Upper lobe of right lung (tissue), 1 donor: ENCODE data around the gene GPBP1L1. TPM values are rescaled to one million over a fixed set of nuclear protein-coding genes. Genes with fewer than 3 reads are reported as not detected.

Experiments
- ATAC-seq: fragments of 200-7000 bp; cut with Tn5 transposase; one replicate; pipeline ENCODE4 v1.9.1; 2020; ENCODE audit warnings: mild to moderate bottlenecking, moderate library complexity
- DNase-seq: peaks from one replicate; pipeline ENCODE4 v3.0.0-alpha.2; 2020
- H3K27ac ChIP-seq: fragments of 200-600 bp; one replicate; pipeline ENCODE4 v1.8.0; 2022
- H3K27me3 ChIP-seq: fragments of 200-600 bp; one replicate; pipeline ENCODE4 v1.8.0; 2022; ENCODE audit warnings: mild to moderate bottlenecking
- H3K36me3 ChIP-seq: fragments of 200-600 bp; one replicate; pipeline ENCODE4 v1.8.0; 2022
- H3K4me1 ChIP-seq: fragments of 200-600 bp; one replicate; pipeline ENCODE4 v1.8.0; 2022
- H3K4me3 ChIP-seq: fragments of 200-600 bp; one replicate; pipeline ENCODE4 v1.8.0; 2022; ENCODE audit warnings: mild to moderate bottlenecking
- H3K9me3 ChIP-seq: fragments of 200-600 bp; one replicate; pipeline ENCODE4 v1.8.0; 2022
- intact Hi-C: fragments of 100-400 bp; cut with DNase I; formaldehyde crosslinking; loops from one replicate; pipeline ENCODE4 v1.11.0; 2022
- total RNA-seq: library from RNA; stranded (reverse); fragmentation: NEBNext Ultra II Directional; extraction: Animal tissue kit (Norgen Biotek cat#: 25700); gene quantifications from one replicate; pipeline ENCODE4 v1.2.1, GENCODE V29; 2021
- TF ChIP-seq, protein P1 (sequence below): fragments of 200-600 bp; IDR thresholded peaks from one replicate; pipeline ENCODE4 v1.8.0; 2022; ENCODE audit warnings: antibody characterized with exemption
- donor health status: DM: no; HTN: yes; CAD: no; lungs with severe emphysema.

Gene GPBP1L1
- total RNA-seq, 1 donor from 2014 or later: 137 TPM

DNA sequence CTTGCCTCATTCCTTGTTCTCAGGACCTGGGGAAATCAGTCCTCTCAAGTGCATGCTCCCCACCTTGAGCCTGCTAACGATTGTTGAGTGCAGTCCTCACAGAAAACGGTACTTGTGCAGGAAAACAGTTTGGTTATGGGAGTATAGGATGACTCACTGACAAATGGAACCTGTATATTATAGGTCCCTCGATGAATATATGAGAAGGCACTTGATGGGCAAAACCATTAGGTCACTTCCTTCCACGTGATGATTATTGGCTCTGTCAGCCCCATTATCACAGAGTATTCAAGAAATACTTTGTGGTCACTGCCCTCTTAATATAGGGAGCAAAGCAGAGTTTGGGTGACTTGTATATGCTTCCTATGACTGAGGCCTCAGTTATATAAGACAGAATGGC lies 68.7 kb downstream of the GPBP1L1 start:
- Histone ChIP-seq H3K9me3 (no peaks in the 10 kb centered on the region), H3K27me3 (no peaks in the 10 kb centered on the region), H3K4me3 (no peak overlapping the region), H3K27ac (no peak overlapping the region), H3K36me3 (peaks cover 61% of the 10 kb centered on the region), H3K4me1 (no peaks in the 10 kb centered on the region)
- intact Hi-C loops: no loop called here
- TF ChIP-seq, protein P1, sequence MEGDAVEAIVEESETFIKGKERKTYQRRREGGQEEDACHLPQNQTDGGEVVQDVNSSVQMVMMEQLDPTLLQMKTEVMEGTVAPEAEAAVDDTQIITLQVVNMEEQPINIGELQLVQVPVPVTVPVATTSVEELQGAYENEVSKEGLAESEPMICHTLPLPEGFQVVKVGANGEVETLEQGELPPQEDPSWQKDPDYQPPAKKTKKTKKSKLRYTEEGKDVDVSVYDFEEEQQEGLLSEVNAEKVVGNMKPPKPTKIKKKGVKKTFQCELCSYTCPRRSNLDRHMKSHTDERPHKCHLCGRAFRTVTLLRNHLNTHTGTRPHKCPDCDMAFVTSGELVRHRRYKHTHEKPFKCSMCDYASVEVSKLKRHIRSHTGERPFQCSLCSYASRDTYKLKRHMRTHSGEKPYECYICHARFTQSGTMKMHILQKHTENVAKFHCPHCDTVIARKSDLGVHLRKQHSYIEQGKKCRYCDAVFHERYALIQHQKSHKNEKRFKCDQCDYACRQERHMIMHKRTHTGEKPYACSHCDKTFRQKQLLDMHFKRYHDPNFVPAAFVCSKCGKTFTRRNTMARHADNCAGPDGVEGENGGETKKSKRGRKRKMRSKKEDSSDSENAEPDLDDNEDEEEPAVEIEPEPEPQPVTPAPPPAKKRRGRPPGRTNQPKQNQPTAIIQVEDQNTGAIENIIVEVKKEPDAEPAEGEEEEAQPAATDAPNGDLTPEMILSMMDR: no peak
- no peak for ATAC-seq
- no peak for DNase-seq

DNA sequence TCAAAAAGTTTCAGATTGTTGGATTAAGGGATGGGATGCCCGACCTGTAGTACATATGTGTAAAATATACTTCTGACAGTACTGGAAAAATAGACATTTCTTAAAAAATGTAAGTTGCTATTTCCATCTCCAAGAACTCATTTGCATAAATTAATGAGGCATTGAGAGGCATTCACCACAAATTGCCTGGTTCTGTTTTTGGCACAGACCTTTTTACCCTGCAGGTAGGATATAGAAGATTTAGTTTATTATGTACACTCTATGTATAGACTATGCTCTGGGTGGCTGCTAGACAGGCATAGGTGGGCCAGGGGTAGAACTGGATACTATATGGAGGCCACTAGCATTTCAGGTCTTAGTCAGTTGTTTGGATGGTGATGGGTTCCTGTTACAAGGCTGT lies 70.4 kb downstream of the GPBP1L1 start:
- ATAC-seq: no peak
- H3K36me3 ChIP-seq: peaks cover 62% of the 10 kb centered on the region
- no peak for DNase-seq
- no peaks in the 10 kb centered on the region for H3K27me3 ChIP-seq
- no peaks in the 10 kb centered on the region for H3K9me3 ChIP-seq
- no peak overlapping the region for H3K4me3 ChIP-seq
- intact Hi-C loops: no loop called here
- H3K27ac ChIP-seq: no peak overlapping the region
- TF ChIP-seq, protein P1: no peak
- H3K4me1 ChIP-seq: no peaks in the 10 kb centered on the region

DNA sequence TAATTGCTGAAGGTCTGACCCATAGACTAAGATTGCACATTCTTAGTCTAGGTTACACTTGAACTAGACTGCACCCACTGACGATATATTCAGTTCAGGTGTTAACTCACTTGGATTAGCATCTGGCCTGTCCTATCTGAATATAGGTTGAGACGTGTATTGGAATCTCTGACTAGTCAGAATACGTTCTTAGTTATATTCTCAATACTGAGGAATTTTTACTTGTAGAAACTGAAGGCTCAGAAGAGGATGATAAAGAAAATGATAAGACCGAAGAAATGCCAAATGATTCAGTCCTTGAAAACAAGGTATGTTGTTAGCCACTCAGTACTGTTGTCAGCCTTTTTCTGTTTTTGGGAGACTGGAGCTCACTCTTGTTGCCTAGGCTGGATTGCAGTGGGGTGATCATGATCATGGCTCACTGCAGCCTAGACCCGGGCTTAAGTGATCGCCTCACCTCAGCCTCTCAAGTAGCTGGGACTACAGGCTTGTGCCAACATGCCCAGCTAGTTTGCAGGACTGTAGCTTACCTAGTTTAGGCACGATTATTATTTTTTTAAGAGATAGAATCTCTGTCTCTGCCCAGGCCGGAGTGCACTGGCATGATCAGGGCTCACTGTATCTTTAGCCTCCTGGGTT lies 73.3 kb downstream of the GPBP1L1 start:
- no peak for DNase-seq
- TF ChIP-seq, protein P1: no peak
- peaks cover 63% of the 10 kb centered on the region for H3K36me3 ChIP-seq

DNA sequence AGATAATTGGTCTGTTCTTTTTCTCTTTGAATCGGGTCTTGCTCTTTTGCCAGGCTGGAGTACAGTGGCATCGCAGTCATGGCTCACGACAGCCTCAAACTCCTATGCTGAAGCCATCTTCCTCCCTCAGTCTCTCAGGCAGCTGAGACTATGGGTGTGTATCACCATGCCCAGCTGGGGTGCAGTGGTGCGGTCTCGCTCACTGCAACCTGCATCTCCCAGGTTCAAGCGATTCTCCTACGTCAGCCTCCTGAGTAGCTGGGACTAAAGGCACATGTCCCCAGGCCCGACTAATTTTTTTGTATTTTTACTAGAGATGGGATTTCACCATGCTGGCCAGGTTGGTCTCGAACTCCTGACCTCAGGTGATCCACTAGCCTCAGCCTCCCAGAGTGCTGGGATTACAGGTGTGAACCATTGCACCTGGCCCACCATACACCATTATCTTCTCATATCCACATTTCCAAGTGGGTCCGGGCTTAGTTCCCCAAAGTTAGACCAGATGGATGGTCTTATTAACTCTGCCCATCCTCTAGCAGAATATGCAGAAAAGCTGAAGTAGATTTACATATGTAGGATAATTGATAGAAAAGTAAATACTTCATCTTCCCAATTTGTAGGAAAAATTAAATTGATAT lies 75.6 kb downstream of the GPBP1L1 start:
- Histone ChIP-seq H3K9me3 (no peaks in the 10 kb centered on the region), H3K27me3 (no peaks in the 10 kb centered on the region), H3K4me1 (peaks cover 4% of the 10 kb centered on the region), H3K36me3 (peaks cover 55% of the 10 kb centered on the region), H3K27ac (no peak overlapping the region), H3K4me3 (no peak overlapping the region)
- TF ChIP-seq, protein P1: no peak
- intact Hi-C loops: no loop called here
- no peak for ATAC-seq
- DNase-seq: no peak

More for the DNA sequence above, 73.3 kb downstream of the GPBP1L1 start:
- H3K4me3 ChIP-seq: no peak overlapping the region
- H3K27me3 ChIP-seq: no peaks in the 10 kb centered on the region
- peaks cover 4% of the 10 kb centered on the region for H3K4me1 ChIP-seq
- intact Hi-C loops: no loop called here
- H3K9me3 ChIP-seq: no peaks in the 10 kb centered on the region
- no peak overlapping the region for H3K27ac ChIP-seq
- no peak for ATAC-seq

DNA sequence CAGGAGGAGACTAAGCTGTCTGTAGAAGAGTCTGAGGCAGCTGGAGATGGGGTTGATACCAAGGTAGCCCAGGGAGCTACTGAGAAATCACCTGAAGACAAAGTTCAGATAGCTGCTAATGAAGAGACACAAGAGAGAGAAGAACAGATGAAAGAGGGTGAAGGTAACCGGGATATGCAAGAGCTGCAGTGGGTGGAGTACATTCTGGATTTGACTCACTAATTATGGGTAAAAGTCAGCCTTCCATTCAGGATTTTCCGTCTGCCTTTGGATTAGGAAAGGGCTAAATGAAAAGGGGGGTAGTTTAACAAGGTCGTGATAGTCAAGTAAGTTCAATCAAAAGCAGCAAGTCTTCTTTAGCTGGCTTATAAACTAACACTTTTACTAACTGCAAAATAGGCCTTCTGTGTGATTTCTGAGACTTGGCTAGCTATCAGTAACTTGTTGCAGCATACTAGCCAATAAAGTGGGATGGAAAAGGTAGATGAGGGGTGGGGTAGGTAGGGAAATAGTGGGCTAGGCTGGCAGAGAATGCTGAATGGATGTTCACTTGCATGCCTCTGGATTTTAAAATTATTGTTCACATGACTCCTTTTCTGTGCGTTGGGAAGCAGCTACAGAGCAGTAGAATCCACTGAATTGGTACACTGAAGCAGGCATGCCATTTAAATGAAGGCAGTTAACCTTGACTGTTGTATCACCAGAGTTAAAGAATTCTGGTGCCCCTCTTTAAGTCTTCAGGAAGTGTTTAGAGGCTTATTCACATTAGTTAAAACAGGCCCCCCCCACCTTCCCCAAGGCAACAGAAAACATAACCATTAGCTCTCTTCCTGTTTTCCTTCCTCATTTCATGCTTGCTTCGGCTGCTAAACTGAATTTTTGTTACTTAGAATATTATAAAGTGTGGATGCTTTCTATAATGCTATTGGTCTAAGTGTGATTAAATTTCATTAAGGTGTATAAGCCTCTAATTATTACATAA lies 77.9 kb downstream of the GPBP1L1 start:
- no peak for DNase-seq
- H3K36me3 ChIP-seq: peaks cover 45% of the 10 kb centered on the region
- intact Hi-C loops: no loop called here
- H3K4me1 ChIP-seq: peaks cover 4% of the 10 kb centered on the region
- no peak overlapping the region for H3K4me3 ChIP-seq
- H3K27me3 ChIP-seq: no peaks in the 10 kb centered on the region
- H3K27ac ChIP-seq: no peak overlapping the region
- TF ChIP-seq, protein P1: no peak
- ATAC-seq: peak; percentile 58
- H3K9me3 ChIP-seq: no peaks in the 10 kb centered on the region
